Suppressor macrophage (primary cell): ENCODE data around the gene PALD1.
A peak's percentile ranks its signal among the peaks of the same experiment; 100 is the strongest.

ENCODE experiments used
- DNase-seq, 4 experiments: peaks; one replicate each; pipeline ENCODE4 v3.0.0-alpha.2; 2020 to 2022

The PALD1 gene

DNA sequence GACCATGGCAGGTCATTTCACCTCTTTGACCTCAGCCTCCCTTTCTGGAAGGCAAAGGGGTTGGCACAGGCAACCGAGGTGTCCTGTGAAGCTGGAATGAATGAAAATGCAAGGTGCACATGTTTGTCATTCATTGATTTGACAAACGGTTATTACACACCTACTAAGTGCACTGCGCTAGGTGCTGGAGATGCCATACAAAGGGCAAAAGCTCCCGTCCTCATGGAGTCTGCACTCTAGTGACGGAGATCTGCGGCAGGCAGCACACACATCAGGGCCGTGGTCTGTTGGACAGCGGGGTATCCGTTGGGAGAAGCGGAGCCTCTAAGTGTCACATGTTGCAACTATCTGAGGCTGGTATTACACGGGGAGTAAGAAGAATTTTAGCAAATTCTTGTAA, 79.7 kb downstream of the PALD1 start:
- no peak for DNase-seq

GRCh38 chr10:70558871-70559810, 80.6 kb downstream of the PALD1 start:
- DNase-seq, result peak; percentile 38 to 60 (median 48)

DNA sequence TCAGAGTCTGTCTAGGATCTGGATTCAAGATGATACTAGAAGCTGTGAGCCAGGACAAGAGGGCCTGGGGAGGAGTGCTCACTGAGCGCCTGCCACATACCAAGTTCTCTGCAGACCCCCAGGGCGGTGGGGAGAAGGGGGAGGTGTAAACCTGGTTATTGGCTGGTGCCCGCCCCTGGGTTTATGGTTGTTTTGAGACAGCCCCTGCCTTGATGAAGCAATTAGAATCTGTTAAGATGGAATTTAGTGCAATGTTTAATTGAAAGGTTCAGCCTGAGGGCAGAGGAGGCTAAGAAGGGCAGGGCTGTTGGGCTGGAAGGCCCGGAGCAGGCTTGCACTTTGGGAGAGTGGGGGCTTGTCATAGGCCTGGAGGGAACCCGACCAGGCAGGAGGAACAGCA, 81.3 kb downstream of the PALD1 start:
- no peak for DNase-seq

DNA sequence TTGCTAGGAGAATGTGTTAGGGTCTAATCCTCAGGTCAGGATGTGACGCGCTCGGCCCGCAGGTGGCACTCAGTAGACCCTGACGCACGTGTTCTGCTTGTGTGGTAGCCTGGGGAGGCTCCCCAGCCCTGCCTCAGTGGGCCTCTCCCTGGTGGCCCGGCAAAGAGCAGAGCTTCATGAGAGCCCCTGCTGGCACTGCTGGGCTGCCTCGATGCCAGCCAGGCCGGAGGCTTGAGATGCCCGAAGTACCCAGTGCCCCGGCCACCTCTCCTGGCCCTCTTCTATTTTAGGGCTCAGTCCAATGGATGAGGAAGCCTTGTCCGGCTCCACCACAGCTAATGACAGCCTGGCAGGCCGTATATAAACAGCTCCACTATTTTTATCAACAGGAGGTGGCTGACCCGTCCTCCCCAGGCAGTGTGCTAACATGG, 82.0 kb downstream of the PALD1 start:
- no peak for DNase-seq

DNA sequence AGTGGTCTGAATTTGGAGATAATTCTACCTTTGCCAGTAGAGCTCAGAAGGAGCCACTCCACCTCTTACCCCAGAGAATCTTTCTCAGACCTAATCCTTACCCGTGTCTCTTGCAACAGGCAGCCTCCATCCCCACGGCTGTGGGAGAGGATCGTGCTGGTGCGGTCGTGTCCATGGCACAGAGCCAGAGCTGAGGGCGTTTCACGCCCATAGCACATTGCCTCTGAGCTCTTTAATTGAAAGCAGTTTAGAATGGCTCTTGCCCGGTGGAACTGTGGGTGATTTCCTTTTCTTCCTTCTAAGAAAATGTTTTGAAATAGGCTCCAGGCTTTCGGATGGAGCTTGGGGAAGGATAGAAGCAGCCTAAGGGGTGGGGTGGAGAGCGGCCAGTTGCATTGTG, 82.5 kb downstream of the PALD1 start:
- peak; percentile 48 to 76 (median 68) for DNase-seq

- no peak for DNase-seq
Observed at GRCh38 chr10:70561558-70561957, 83.0 kb downstream of the PALD1 start.

DNA sequence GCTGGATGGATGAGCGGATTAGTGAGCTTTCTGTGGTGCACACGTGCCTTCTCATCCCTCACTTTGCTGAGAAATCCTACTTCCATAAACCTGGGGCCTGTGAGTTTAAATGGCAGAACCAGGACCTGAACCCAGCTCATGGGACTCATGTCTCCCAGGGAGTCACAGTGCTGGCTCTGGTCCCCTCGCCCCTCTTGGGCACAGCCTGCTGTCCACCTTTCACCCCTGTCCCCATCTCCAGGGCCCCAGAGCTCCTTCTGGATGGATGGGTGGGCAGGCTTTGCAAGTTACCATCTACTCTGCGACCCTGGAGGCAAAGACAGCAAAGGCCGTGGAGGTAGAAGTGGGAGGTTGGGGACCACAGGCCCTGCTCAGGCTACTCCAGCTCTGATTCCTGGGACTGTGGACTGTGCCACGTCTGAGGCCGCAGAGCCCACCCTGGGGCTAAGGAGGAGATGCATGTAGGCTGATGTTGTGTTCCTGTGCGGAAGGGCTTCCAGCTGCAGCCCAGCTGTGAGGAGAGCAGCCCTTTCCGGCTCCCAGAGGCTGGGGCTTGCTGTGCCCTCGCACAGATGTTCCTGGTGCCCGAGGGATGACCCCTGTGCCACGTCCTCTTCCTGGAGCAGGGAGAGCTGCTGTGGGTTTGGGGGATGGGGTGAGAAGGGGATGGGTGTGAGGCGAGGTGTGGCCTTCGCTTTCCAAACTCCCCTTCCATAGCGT, 83.6 kb downstream of the PALD1 start:
- DNase-seq, result no peak

GRCh38 chr10:70563230-70563629, 84.7 kb downstream of the PALD1 start:
- DNase-seq, result no peak

DNA sequence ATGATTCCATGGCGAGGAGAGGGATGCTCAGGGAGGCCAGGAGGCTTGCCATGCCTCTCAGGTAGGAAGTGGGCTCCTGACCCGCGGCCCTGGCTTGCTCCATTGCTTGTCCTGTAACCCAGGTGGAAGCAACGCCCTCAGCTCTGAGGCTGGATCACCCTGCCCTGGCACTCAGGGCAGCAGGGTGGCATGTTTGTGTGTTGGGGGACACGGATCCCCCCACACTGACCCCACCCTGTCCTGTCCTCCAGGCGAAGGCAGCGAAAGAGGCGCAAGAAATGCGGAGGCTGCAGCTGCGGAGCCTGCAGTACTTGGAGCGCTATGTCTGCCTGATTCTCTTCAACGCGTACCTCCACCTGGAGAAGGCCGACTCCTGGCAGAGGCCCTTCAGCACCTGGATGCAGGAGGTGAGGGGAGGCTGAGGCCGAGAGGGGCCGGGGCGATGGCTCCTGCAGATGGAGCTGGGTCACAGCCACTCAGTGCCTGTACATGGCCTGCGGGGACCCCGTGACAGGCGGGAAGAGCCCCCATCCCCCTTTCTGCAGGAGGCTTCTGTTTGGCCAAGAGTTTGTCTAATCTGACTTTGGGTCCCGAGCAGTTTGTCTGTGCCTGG, 85.7 kb downstream of the PALD1 start:
- DNase-seq, result no peak

DNA sequence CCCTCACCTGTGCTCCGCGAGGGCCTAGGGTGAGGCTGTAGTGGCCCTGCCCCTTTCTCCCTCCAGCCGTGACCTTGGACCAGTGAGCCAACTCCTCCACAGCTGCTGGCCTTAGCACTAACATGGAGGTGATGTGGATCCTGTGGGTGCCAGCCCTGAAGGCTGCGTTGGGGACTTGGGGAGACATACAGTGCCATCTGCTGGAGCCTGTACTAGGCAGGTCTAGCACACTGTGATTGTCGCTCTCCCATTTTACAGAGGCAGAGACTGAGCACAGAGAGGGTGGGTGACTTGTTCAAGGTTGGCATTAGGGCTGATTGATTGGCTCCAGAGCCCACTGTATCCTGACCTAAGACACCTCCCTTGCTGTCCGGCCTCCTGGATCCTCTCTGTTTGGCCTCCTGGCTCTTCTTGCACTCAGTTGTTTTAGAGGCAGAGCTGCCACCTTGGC, 86.4 kb downstream of the PALD1 start:
- no peak for DNase-seq

DNA sequence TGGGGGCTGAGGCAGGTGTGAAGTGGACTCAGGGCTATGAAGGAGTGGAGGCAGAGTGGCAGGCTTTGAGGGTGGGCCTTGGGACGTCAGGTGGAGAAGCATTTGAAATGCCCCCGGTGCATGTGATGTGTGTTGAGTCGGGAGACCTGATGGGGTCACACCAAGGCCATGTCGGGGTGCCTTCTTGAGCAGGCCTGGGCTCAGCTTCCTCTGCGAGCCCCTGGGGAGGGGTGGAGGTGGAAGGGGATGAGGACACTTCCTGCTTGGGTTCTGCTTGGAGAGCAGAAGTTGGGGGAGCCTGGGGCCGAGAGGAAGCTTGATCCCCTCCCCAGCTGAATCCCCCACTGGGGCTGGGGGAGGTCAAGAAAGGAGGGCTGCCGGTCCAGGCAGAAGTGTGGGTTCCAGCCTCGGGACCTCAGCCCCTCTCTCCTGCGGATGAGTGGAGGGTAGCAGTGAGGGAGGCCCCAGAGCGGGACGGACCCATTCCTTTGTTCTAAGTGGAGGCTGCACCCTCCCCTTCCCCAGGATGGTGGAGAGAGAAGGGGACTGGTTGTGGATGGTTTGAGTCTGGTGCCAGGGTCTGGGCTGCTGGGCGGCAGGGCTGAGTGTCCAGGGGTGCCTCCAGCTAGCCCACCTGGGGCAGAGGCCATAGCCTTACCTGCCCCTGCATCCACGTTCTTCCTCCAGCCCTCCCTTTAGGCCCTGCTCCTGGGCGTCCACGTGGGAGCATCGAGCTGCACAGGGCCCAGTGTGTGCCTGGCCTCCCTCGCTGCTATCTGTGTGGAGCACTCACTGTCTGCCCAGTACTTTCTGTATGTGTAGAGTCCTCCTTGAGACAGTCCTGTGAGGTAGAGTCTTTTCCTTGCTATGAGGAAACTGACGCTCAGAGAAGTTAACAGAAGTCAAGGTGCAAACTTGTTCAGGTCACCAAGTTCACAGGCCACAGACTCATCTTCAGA, 87.3 kb downstream of the PALD1 start:
- DNase-seq, result peak in 3 of 4 experiments; percentile 45 to 60 (median 53)

DNA sequence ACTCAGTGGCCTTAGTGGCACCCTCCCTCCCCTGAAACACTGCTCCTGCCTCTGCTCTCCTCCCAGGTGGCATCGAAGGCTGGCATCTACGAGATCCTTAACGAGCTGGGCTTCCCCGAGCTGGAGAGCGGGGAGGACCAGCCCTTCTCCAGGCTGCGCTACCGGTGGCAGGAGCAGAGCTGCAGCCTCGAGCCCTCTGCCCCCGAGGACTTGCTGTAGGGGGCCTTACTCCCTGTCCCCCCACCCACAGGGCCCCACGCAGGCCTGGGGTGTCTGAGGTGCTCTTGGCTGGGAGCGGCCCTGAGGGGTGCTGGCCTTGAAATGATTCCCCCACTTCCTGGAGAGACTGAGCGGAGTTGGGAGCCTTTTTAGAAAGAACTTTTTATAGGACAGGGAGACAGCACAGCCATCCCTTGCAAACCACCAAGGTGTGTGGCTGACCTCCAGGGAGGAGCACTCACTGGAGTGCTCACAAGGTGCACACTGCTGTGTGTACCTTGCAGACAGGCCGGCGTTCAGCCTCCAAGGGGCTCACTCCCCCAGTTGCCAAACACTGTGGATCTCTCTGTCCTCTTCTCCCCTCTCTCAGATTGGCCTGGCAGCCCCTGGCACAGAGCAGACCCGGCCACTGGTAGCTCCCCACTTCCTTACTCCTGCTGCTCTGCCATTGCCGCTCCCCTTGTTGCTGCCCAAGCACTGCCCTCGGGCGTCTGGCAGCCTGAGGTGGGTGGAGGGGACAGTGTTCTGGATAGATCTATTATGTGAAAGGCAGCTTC, 88.1 kb downstream of the PALD1 start:
- no peak for DNase-seq

- no peak for DNase-seq
Observed at GRCh38 chr10:70567603-70568002, 89.0 kb downstream of the PALD1 start.

DNA sequence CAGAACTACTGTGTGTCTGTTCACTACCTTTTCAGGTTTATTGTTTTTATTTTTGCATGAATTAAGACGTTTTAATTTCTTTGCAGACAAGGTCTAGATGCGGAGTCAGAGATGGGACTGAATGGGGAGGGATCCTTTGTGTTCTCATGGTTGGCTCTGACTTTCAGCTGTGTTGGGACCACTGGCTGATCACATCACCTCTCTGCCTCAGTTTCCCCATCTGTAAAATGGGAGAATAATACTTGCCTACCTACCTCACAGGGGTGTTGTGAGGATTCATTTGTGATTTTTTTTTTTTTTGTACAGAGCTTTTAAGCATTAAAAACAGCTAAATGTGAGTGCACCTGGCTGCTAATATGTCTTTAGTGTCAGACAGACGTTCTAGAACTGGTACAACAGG, 89.5 kb downstream of the PALD1 start:
- DNase-seq, result no peak

- peak in 1 of 4 experiments; percentile 29 for DNase-seq
Observed at GRCh38 chr10:70568781-70569495, 90.4 kb downstream of the PALD1 start.

GRCh38 chr10:70571236-70571635, 92.7 kb downstream of the PALD1 start:
- no peak for DNase-seq

DNA sequence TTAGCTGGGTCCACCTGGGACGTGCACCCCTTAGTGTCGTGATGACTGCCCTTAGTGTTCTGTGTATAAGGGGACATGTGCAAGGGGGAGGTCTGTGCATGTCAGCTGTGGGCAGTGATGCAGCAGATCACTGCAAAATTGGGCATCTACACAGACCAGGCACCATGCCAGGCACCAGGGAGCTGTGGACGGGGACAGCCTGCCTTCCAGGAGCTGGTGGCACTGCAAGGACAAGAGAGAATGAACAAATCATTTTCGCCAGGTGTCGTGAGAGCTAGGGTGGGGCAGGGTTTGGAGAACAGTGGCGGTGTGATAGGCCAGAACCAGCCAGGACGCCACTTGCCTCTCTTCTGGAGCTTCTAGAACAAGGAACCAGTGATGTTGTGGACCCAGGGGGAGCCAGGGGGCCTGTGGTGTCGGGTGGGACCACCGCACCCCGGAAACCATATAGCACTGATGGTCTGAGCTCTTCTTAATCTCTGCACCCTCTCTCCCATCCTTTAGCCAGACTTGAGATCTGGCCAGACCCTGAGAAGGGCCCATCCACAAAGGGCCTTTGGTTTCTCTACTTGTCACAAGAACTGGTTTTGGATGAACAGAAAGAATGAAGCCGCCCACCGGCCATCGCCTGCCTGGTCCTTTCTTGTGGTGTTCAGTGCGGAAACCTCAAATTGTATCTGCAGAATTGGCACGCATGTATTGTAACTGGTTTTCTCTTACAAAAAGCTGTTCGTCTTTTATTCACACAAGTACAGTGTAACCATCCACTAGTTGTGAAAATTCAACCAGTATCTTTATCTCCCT, 93.3 kb downstream of the PALD1 start:
- DNase-seq, result no peak

- no peak for DNase-seq
Observed at GRCh38 chr10:70573599-70574506, 95.3 kb downstream of the PALD1 start.

DNA sequence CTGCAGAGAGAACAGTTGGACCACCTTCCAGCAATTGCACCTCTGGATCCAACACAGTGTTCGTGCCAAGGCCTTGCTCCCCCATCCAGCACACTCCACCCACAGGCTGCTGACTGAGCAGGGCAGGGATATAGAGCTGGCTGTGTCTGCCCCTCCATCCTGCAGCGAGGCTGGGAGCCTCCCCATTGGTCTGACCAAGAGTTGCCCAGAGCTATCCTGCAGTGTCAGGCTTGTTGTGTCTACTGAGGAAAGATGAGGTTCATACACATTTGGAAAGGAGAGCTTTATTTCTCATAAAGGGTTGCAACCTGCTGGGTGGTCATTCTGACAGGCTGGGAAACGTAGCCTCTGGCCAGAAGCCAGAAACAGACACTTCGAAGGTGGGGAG, 96.9 kb downstream of the PALD1 start:
- no peak for DNase-seq
